LHCN-M2 (cell line): ENCODE results near the gene ENO3. TPM values are rescaled to one million over a fixed set of nuclear protein-coding genes. Genes with fewer than 3 reads are reported as not detected.
"Not testable (repeated sequence)": the region's sequence is repeated elsewhere in the genome, so short reads cannot be mapped to it uniquely, and the experiment has no call there.

ENCODE experiments used
- DNase-seq: peaks from one replicate; pipeline ENCODE4 v3.0.0-alpha.2; 2012; ENCODE audit warnings: low read depth
- polyA plus RNA-seq: library from polyadenylated mRNA; unstranded; fragments of >200 nt; gene quantifications from one replicate; pipeline ENCODE4 v1.2.1, GENCODE V29; 2012; ENCODE audit warnings: missing spikeins
- total RNA-seq: library from RNA; depleted of rRNA; stranded (reverse); fragments of >200 nt; gene quantifications from 2 replicates; pipeline ENCODE4 v1.2.3, GENCODE V29; 2014; rRNA removed

Gene ENO3
- 5.2 and 7.9 TPM in 2 replicates for total RNA-seq
- polyA plus RNA-seq = 15.1 TPM

DNA sequence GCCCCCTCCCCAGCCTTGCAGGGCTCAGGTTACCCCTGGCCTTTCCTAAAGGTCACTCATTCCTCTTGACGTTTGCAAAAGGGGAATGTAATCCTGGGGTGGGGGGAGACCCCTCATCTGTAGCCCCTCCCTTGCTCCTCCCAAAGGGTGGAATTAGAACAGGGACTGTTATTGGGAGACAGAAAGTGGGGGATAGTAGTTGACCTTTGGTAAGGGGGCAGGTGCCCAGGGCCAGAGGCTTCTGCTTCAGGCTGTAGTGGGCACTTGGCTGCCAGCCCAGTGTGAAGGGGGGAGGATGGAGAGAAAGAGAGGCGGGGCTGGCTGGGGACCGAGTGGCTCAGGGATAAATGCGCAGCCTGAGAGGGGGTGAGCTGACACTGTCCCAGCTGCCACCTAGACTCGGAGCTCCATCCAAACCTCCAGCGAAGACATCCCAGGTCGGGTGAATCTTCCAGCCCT, at the start of gene ENO3:
Gene ENO3 (plus strand): TSS at position 374 of the 459 bp plus-strand sequence. CDS start 711 bp downstream, outside the sequence.
- no peak for DNase-seq

GRCh38 chr17:4901648-4902344, 49.1 kb upstream of the ENO3 start:
- DNase-seq = no peak

GRCh38 chr17:4902540-4902939, 48.4 kb upstream of the ENO3 start:
- DNase-seq = no peak

DNA sequence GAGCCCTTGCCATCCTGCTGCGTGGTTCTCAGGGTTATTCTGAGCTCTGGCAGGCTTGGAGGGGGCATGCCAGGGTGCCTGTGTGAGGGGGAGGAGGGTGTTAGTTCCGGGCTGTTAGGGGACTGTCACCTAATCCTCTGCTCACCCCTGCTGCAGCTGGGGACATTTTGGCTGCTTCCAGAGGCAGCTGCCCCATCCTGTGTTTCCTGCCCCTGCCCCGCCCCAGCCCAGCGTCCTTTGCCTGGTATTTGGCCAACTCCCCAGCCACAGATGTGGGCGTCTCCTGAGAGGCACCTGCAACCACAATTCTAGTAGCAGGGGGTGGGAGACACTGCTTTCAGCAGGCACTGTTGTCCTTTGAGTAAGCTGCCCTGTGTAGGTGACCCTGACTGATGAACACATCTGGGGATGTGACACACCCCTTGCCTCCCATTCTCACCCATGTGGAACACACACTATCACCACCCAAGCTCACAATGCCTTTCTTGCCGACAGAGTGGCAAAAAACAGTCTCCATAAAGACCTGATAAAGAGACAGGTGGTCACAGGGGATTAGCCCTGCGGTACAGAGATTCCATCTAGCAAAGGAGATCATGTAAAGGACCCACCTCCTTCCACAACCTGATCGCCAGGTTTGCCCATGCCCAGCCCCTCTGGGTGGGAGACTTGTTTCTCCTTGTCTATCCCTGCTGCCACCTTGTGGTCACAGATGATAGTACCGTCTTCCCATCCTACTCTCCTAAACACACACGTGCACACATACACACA, 47.7 kb upstream of the ENO3 start, which contains the start of gene CHRNE:
Gene CHRNE (minus strand): TSS at position 48 of the 768 bp plus-strand sequence. CDS start 35 bp downstream, at position 13.
- peak; percentile 57 for DNase-seq

DNA sequence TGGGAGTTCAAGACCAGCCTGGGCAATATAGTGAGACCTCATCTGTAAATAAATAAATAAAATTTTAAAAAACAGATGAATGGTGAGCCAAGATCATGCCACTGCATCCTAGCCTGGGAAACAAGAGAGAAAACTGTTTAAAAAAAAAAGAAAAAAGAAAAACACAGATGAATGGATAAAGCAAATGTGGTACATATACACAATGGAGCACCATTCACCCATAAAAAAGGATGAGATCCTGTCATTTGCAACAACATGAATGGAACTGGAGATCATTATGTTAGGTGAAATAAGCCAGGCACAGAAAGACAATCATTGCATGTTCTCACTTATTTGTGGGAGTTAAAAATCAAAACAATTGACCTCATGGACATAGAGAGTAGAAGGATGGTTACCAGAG, 44.3 kb upstream of the ENO3 start:
- DNase-seq = not testable (repeated sequence)

- no peak for DNase-seq
These were observed 42.6 kb upstream of the ENO3 start for GRCh38 chr17:4908301-4908700.

- peak; percentile 96 for DNase-seq
These were observed 42.0 kb upstream of the ENO3 start for GRCh38 chr17:4908711-4909496.

GRCh38 chr17:4913994-4914393, 36.9 kb upstream of the ENO3 start:
- DNase-seq = peak; percentile 28

DNA sequence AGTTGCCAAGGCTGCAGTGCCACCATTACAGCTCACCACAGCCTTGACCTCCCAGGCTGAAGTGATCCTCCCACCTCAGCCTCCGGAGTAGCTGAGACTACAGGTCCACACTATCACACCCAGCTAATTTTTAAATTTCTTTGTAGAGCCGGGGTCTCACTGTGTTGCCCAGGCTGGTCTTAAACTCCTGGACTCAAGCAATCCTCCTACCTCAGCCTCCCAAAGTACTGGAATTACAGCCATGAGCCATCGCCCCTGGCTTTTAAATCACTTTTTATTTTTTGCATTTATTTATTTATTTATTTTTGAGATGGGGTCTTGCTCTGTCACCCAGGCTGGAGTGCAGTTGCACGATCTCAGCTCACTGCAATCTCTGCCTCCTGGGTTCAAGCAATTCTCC, 36.4 kb upstream of the ENO3 start:
- DNase-seq = not testable (repeated sequence)

DNA sequence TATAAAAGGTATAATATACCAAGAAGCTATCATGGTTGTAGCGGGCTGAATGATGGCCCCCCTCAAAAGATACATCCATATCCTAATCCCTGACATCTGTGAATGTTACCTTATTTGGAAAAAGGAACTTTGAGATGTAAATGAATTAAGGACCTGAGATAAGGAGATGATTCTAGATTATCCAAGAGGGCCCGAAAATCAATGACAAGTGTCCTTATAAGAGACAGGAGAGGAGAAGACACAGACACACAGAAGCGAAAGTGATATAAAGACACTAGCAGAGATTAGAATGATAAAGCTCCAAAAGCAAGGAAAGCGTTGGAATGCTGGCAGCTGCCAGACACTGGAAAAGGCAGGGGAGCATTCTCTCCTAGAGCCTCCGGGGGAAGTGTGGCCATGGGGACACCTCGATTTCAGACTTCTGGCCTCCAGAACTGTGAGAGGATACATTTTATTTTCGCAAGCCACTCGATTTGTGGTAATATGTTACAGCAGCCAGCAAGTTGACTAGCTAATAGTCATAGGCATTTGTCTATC, 31.3 kb upstream of the ENO3 start:
- no peak for DNase-seq

- DNase-seq = no peak
These were observed 30.4 kb upstream of the ENO3 start for GRCh38 chr17:4920351-4921048.

- DNase-seq = no peak
These were observed 29.6 kb upstream of the ENO3 start for GRCh38 chr17:4921320-4921719.

DNA sequence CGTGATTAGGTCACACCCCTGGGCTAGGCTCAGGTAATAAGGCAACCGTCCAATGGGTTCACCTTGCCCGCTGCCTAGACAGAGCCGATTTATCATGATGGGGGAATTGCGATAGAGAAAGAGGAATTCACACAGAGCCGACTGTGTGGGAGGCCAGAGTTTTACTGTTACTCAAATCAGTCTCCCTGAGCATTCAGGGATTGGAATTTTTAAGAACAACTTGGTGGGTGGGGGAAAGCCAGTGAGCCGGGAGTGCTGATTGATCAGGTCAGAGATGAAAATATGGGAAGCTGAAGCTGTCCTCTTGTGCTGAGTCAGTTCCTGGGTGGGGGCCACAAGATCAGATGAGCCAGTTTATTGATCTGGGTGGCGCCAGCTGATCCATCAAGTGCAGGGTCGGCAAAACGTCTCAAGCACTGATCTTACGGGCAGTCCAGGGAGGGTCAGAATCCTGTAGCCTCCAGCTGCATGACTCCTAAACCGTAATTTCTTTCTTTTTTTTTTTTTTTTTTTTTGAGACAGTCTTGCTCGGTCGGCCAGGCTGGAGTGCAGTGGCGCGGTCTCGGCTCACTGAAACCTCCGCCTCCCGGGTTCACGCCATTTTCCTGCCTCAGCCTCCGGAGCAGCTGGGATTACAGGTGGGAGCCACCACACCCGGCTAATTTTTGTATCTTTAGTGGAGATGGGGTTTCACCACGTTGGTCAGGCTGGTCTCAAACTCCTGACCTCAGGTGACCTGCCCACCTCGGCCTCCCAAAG, 24.2 kb upstream of the ENO3 start:
- not testable (repeated sequence) for DNase-seq

DNA sequence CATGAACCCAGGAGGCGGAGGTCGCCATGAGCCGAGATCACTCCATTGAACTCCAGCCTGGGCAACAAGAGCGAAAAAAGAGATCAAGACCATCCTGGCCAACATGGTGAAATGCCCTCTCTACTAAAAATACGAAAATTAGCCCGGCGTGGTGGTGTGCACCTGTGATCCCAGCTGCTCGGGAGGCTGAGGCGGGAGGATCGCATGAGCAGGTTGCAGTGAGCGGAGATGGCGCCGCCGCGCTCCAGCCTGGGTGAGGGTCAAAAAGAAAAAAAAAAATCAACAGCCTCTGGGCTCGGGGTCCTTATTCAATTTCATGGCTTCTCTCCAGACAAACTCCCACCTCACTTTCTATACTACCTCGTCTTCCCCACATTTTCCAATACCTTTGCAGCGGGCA, 22.0 kb upstream of the ENO3 start:
- DNase-seq = no peak

DNA sequence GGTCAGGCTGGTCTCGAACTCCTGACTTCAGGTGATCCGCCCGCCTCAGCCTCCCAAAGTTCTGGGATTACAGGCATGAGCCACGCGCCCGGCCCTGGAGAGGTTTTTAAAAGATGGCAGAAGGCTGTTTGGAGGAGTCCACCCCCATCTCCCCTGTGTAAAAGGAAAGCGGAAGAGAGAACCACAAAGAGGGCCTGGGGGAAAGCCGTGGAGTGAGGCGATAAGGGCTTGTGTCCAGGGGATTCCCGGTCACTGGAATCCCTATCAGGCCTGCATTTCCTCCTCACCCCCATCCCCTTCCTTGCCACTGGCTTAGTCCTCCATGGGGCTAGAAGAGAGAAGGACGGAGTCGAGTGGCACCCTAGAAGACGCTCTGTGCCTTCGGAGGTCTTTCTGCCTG, 19.0 kb upstream of the ENO3 start, which contains the start of gene GP1BA:
Gene GP1BA (plus strand): TSS at position 315 of the 400 bp plus-strand sequence. CDS start 328 bp downstream, outside the sequence.
- DNase-seq = no peak

DNA sequence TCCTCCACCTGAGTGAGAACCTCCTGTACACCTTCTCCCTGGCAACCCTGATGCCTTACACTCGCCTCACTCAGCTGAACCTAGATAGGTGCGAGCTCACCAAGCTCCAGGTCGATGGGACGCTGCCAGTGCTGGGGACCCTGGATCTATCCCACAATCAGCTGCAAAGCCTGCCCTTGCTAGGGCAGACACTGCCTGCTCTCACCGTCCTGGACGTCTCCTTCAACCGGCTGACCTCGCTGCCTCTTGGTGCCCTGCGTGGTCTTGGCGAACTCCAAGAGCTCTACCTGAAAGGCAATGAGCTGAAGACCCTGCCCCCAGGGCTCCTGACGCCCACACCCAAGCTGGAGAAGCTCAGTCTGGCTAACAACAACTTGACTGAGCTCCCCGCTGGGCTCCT, 18.2 kb upstream of the ENO3 start:
- DNase-seq = no peak

- no peak for DNase-seq
These were observed 17.3 kb upstream of the ENO3 start for GRCh38 chr17:4933646-4934045.

- peak; percentile 58 for DNase-seq
These were observed 16.5 kb upstream of the ENO3 start for GRCh38 chr17:4934173-4934979.

- DNase-seq = no peak
These were observed 15.3 kb upstream of the ENO3 start for GRCh38 chr17:4935650-4936049.
